Measurements from ENCODE around the gene TAGLN3.

TAGLN3 gene

DNA sequence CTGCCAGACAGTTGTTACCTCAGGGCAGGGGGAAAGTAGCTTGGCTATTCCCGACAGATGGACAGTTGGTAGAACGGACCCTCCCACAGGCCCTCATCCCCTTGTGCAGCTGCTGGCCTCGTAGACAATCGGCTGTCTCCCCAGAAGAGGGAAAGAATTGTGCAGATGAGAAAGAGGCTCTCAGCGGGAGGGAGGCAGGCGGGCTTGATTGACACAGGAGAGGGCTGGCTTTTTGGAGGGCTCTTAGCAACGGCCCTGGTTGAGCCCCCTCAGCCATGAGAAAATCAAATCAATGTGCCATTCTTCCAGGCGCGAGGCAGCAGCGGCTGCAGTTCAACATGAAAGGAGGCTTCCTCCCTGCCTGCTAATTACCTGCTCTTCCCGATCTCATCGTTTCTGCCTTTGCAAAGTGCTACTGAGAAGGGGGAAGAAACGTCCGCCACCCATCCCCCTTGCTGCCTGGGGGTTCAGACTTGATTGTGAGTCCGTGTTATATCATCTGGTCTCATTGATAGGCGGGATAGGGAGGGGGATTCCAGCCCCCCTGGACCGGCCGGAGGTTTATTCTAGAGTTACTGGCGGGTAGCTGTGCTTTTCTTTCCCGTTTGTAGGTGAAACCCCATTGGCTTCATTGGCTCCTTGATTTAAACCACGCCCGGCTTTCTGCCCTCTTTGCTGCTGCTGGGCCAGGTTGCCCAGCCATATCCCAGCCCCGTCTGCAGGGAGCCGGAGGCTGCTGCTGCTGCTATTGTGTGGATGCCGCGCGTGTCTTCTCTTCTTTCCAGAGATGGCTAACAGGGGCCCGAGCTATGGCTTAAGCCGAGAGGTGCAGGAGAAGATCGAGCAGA is at the start of gene TAGLN3:
TSS of gene TAGLN3 (plus strand) at position 287 of the 848 bp plus-strand sequence. CDS start at position 788, 501 bp downstream.
- DNase-seq (ENCODE audit: low read depth in 3 of 3), result no peak

DNA sequence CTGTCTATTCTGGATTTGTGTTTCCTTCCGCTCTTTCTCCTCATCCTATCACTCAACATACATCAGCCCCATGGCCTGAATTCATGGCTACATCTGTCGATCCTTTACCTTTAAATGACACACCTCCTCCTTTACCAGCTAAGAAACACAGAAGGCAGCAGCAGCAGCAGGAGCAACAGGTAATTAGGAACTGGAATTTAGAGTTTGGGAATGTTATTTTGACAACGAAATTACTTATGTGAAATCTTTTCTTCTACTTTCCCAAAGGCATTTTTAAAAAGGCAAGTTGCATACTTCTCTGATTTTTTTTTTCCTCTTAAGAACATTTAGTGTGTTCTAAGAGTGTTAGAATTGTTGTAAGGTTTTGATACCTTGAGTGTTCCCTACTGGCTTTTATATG is 49.0 kb upstream of the TAGLN3 start:
- DNase-seq (ENCODE audit: low read depth in 3 of 3), result no peak

DNA sequence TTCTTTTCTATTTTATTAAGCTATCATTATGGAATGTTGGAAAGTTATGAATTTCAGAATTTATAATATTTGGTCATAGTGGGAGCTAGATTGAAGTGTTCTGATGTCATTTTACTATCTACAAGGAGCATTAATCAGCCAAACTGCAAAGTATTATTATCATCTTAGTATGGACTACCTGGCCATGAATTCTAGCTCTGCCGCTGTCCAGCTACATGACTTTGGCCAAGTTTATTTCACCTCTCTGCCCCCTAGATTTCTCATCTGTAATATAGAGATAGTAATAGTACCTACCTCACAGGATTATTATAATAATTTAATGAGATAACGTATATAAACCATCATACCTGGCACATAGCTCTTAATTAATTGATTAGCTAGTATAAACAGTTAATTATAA is 47.7 kb upstream of the TAGLN3 start:
- DNase-seq (ENCODE audit: low read depth in 3 of 3), result no peak

DNA sequence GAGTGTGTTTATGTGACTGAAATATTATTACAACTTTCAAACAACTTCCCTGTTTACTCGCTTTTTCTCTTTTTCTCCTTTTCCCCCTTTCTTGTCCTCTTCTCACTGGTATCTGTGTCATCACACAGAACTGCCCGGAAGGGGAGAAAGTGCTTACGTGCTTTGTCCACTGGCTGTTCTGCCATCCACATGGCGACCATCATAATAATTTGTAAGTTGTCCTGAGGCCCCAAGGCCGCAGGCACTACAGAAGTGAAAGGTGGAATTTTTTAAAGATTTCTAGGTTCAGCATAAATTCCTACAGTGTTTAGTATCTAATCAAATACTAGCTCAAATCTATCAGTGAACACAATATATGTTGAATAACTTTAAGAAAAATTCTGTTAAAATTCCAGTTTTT is 46.6 kb upstream of the TAGLN3 start:
- DNase-seq (ENCODE audit: low read depth in 3 of 3), result no peak

DNA sequence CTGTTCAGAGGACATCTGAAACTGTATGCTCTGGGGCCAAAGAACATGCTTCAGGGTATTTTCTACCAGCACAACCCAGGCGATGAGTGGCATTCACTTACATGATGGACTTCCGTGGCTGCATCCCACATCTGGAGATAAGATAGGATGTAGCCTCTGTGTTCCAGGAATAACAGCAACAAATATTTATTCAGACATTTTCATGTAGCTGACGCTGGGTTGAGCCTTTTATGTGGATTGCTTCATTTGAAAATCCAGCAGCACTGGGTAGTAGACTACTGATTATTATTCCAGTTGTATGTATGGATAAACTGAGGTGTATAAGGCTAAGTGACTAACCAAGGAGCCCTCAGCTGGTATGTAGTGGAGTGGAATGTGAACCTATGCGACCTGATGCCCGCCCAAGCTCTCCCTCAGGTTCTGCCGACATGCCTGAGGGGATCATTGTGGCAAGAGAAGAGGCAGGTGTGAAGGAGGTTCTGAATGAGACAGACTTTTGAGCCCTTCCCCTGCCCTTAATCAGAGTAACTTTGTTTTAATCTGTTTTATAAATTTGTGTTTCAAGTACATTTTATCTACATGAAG is 45.8 kb upstream of the TAGLN3 start:
- DNase-seq (ENCODE audit: low read depth in 3 of 3), result no peak

DNA sequence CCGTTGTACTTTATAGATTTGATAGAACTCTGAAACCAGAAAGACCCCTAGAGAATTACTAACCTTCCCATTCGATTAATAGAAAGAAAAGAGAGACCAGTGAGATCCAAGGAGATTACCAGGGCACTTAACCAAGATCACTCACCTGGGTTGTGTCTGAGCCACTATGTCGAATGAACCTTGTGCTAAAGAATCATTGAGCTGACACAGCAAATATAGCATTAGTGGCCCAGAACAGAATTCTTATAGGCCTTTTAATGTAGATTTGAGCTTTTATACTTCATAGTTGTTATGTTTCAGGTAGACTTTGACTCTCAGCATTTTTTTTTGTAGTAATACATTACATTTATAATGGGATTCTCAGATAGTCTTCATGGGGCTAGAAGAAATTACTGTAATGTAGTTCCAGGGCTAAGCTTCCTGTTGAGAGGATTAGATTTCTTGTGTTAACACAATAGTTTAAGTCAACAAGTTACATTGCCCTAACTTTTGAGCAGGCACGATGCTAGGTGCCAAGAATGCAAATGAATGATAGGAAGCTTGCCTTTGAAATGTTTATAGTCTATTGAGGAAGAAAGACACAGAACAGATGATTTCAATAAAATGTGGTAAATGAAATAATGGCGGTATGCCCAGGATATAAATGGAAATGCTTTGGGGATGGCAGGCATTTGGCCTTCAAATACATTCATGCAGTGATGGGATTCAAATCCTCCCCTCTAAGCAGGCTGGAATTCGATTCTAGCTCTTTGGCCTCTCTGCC is 44.3 kb upstream of the TAGLN3 start:
- no peak for DNase-seq (ENCODE audit: low read depth in 3 of 3)

DNA sequence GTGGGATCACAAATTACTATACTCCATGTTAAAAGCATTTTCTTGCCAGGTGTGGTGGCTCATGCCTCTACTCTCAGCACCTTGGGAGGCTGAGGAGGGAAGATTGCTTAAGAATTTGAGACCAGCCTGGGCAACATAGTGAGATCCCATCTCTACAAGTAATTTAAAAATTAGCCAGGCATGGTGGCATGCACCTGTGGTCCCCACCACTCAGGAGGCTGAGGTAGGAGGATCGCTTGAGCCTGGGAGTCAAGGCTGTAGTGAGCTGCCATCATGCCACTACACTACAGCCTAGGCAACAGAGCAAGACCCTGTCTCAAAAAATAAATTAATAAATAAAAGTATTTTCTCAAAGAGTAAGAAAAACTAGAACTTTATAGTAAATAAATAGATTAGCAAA is 42.8 kb upstream of the TAGLN3 start:
- no peak for DNase-seq (ENCODE audit: low read depth in 3 of 3)

DNA sequence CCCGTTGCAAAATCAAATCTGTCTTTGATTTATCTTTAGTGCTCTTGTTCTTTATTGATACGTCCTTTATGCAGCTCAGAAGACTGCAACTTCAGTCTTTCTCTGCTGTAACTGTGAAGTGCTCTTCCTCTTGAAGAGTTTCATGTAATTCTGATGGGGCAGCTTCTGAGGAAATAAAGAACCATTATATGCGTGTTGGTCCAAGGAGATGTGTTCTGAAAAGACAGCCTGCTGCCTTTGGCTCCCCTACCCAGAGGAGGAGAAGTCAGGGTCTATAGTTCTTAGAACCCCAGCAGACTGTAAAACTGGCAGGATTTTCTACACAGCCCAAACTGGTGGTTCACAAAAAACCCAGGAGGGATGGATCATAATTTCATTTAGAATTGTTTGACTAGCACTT is 42.3 kb upstream of the TAGLN3 start:
- no peak for DNase-seq (ENCODE audit: low read depth in 3 of 3)

DNA sequence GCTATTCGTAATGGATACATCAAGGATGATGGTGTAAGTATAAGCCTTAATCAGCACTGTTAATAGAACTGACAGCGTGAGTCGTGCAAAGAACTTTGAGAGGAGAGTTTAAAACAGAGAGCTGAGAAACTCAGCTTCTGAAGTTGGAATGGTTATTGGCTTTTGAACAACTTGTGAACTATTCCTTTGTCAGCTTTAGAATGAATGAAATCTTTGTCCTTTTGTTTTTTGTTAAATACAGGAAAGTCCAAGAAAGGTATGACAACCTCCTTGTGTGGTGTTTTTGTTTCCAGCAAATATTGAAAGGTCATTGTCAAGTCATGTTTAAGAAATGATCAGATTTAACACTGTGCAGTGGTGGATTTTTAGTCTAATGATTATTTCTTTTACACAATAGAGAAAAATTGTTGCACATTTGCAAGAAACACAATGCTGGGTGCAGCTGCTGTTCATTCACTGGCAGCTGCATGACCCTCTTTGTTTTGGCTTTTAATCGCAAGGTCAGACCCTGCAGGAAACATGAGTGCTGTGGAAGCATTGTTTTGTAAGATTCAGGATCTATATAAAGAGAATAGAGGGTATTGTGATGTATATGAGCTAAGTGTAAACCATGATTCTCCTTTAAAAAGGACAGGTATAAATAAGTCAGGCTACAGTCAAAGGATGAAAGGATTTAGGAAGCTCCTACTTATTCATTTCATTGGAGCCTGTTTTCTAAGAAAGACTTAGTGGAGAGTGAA is 41.6 kb upstream of the TAGLN3 start:
- DNase-seq (ENCODE audit: low read depth in 3 of 3), result no peak

DNA sequence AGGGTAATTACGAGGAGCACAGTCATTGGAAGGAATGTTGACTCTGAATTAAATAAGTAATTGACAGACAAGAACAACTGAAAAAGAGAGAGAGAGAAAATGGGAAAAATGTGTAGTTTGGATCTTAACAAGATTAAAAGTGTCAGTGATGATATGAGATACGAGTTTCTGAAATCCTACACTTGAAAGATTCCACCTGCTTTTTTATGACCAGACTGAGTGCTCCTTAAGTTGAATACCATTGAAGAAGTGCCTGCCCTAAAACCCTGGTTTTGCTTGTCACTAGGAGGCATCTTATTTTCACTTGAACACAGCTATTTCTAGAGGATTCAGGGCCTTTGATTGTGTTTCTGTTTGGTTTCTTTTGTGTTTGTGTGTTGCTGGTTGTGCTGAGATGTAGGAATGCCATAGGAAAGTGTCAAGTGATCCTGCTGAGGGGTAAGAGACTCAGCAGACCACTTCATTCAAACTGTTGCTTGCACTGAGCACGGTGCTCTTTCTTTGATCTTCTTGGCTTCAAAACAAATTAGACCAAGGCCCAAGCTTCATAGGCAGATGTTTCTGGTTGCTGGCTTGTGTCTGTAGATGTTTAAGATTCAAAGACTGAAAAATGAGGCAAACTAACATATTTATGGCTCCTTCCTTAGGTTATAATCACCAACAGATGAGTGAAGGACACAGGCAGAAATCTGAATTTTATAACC is 37.1 kb upstream of the TAGLN3 start:
- DNase-seq (ENCODE audit: low read depth in 3 of 3), result no peak

DNA sequence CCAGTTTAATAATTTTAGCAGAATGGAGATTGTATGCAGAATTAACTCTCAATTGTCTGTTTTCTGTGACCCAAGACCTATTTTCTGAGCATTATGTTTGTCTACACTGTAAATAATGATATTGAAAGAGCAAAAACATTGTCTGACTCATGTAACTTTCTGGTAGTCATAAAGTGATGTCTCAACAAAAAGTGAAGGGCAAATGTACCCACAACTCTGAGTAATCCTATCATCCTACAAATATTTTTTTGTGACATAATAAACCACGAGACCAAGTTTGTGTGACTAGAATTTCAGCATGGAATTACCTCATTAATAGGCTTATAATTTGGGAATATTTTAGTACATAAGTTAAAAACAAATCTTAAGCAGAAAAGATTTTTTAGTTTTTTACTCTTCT is 35.3 kb upstream of the TAGLN3 start:
- DNase-seq (ENCODE audit: low read depth in 3 of 3), result no peak

DNA sequence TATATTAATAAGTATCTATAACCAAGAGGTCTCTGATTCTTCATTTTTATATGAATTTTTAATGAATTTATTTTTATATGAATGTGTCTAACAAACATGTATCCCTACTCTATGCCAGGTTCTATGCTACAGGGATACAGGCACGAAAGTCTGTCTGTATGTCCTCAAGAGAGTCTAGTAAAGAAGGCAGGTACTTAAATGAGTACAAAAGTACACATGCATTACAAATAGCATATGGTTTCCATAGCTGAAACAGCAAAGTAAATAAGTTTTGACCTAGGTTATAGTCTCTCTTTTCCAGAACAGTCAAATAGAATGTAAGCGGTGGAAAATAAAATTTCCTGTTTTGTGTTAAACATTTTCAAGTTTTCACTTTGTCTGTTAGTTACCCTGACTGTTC is 33.2 kb upstream of the TAGLN3 start:
- DNase-seq (ENCODE audit: low read depth in 3 of 3), result no peak

DNA sequence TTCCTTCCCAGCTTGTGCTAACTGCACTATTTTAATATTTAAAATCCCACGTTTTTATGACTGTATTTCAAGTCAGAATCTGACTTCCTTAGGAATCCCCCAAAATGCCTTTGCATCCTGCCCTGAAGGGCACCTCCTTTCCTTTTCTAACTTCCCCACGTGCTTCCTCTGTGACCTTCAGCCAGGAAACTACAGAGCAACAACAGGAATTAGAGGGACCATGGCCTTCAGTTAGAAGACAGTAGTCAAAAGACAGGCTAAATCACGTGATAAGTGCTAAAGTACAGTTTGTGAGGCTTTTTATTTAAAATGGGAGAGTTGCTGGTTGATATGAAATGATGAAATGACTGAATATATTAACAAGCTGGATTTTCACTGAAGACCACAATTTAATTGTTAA is 31.7 kb upstream of the TAGLN3 start:
- DNase-seq (ENCODE audit: low read depth in 3 of 3), result no peak

DNA sequence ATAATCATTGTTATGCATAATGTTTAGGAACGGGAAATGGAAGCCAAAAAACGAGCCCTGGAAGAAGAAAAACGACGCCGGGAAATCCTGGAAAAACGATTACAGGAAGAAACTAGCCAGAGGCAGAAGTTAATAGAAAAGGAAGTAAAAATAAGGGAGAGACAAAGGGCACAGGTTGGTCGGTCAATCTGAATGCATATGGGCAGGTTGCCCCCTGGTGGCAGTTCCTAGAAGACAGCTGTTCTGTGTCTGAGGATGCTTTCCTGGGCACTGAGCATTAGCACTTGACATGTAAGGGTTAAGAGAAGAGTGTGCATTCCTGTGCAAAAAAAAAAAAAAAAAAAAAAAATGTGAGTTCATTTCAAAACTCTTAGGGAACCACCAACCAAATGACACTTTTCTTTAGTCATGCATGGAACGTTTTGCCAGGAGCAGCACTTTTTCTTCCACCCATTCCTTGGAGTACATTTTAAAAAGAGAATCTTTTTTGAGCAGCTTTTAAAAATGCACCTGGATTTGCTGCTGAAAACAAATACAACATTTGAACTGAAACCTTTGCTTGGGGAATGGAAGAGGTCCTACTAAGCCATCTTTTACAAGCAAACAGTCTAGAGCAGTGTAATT is 31.0 kb upstream of the TAGLN3 start:
- DNase-seq (ENCODE audit: low read depth in 3 of 3), result peak; percentile 61 to 78 (median 75)

DNA sequence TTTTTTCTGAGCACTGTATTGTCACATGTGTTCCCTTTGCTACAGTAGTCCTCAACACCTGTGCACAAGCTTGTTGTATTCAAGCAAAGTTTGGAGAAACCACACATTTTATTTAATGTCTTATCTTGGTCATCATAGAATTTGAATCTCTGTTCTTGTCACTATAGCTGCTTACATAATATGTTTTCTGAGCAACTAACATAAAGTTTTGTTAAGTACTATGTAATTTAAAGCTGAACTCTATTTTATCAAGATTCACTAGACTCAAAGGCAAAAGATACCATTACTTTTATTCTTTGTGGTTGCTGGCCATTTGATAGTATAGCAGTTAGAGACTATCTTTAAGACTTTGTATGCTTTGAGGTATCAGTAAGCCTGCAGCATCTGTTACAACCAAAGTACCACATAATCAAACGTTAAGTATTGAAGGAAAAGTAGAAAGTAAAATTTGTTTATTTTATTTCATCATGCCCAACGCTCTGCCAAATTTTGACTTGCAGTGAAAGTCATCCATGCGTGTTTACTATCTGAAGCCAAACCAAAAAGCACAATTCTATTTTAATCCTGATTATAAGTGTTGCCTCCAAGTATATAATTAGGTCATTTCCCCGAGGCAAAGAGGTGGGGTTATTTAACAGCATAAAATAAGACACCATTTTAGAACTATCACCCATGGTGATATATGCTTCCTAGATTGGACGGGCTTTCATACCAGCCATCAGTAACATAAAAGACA is 30.2 kb upstream of the TAGLN3 start:
- DNase-seq (ENCODE audit: low read depth in 3 of 3), result no peak

DNA sequence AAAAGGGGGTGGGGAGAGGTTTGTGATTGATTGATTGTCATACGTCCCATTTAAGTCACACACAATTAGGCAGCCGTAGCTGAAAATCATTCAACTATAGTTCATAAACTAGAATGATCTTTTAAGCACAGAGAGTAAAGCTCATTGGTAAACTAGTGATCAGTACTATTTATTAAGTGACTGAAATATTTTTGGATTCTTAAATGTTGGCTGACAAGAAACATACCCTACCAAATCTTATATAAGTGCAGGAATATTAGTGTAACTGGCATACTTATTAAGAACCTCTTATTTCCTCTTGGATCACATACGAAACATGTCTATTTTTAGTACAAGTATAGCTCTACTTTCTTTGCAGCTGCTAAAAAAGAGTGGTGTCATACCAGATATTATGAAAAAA is 28.3 kb upstream of the TAGLN3 start:
- no peak for DNase-seq (ENCODE audit: low read depth in 3 of 3)

DNA sequence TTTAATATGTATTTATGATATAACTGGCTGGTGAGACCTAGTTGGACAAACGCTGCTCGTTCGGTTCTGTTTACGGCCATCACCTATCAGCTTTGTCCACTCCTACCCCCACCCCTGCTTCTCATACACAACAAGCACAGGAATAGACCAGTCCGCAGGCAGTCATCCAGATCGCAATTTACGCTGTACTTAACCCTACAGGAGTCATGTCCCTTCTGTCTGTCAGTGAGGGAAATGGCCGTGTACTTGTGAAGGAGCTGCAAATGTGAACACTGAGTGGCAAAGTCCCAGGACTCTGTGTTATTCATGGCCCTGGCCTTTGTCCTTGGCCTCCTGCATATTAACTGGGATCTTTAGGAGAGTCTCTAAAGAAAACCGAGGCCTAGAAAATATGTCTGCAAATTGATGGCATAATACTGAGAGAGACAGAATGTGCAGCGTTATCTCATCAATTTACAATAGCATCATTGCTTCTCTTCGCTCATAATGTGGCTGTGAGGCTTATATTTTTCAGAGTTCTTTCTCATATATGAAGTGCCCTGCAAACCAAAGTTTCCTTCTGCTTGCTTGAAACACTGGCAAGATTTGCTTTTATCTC is 27.1 kb upstream of the TAGLN3 start:
- no peak for DNase-seq (ENCODE audit: low read depth in 3 of 3)

DNA sequence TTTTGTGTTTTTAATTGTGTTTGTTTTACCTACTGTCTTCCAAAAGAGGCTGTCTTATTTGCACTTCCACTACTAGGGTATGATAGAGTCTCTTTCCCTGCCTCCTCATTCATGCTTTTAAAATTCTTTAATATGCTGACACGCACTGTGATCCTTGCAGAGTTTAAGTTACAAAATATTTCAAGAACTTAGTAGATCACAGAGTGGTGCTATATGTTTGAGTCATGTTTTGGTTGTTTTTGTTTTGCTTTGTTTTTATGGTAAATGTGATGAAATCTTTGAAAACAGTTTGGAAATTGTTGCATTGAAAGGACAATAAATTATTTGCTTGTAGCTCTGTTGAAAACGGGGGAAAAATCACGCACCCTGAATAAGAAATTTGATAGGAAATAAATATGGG is 25.8 kb upstream of the TAGLN3 start:
- DNase-seq (ENCODE audit: low read depth in 3 of 3), result no peak

DNA sequence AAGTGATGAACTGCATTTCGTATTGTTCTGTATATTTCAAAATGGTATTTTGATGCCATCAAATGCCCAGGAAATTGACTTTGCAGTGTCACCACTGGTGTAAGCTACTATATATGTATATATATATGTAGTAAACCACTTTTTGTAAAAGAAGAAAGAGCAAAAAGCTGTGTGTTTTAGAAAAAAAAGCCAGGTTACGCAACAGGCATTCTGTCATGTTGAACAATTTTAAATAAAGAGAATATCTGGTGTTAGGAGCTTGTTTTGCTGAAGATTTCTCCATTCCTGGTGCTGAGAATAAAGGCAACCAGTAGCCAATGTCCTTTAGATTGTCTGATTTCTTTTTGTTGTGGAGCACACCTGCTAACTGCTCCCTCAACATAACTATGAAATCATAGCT is 23.6 kb upstream of the TAGLN3 start:
- DNase-seq (ENCODE audit: low read depth in 3 of 3), result no peak

DNA sequence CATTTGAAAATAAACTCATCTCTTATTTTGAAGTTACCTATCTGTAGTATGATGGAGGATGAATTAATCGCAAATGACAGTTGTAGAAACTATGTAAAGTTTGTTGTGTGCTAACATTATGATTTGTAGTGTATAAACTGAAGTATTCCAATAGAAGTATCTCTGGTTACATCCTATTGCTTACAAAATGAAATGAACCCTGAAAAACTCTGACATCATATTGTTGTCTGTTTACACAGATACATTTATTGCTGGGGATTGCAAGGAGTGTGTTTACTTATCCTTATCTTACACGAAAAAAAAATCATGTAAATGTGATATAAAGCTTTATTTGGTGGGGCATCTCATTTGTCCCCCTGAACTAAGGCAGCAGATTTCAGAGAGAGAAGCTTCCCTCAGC is 22.5 kb upstream of the TAGLN3 start:
- no peak for DNase-seq (ENCODE audit: low read depth in 3 of 3)

All from stimulated activated CD4-positive, alpha-beta T cell treated with anti-CD3 and anti-CD28 coated beads, TNF-alpha, amount 100 ng/mL, for 48 hours (primary cell).